GM21737 (cell line): ENCODE data around the gene PCDHGA7.
"Not testable (repeated sequence)": the region's sequence is repeated elsewhere in the genome, so short reads cannot be mapped to it uniquely, and the experiment has no call there.

Experiments used
- ATAC-seq: cut with Tn5 transposase; IDR thresholded peaks from one replicate; pipeline ENCODE4 v1.9.1; 2021; ENCODE audit warnings: mild to moderate bottlenecking, moderate library complexity; ENCODE audit not compliant: unreplicated experiment

The PCDHGA7 gene

GRCh38 chr5:141422742-141423291, 40.3 kb downstream of the PCDHGA7 start:
- no peak for ATAC-seq

DNA sequence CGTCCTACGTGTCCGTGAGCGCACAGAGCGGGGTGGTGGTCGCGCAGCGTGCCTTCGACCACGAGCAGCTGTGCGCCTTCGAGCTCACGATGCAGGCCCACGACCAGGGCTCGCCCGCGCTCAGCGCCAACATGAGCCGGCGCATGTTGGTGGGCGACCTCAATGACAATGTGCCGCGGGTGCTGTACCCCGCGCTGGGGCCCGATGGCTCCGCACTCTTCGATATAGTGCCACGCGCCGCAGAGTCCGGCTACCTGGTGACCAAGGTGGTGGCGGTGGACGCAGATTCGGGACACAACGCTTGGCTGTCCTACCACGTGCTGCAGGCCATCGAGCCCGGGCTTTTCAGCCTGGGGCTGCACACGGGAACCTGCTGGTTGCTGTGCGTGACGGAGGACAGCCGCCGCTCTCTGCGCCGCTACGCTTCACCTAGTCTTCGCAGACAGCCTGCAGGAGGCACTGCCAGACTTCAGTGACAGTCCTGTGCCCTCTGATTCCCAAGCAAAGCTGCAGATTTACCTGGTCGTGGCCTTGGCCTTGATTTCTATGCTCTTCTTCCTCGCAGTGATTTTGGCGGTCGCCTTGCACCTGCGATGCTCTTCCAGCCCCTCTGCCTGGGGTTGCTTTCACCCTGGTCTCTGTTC, 45.4 kb downstream of the PCDHGA7 start:
- ATAC-seq = no peak

DNA sequence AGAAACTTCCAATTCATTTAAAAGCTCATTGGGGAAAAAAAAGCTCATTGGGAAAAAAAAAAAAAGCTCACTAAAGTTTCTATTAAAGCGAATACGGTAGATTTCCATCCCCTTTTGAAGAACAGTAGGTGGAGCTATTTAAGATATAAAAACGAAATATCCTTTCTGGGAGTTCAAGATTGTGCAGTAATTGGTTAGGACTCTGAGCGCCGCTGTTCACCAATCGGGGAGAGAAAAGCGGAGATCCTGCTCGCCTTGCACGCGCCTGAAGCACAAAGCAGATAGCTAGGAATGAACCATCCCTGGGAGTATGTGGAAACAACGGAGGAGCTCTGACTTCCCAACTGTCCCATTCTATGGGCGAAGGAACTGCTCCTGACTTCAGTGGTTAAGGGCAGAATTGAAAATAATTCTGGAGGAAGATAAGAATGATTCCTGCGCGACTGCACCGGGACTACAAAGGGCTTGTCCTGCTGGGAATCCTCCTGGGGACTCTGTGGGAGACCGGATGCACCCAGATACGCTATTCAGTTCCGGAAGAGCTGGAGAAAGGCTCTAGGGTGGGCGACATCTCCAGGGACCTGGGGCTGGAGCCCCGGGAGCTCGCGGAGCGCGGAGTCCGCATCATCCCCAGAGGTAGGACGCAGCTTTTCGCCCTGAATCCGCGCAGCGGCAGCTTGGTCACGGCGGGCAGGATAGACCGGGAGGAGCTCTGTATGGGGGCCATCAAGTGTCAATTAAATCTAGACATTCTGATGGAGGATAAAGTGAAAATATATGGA, 48.0 kb downstream of the PCDHGA7 start, which contains the start of gene PCDHGA12:
Gene PCDHGA12 (plus strand): TSS at position 176 of the 782 bp plus-strand sequence. CDS start 253 bp downstream, at position 429.
- ATAC-seq = peak; percentile 81

DNA sequence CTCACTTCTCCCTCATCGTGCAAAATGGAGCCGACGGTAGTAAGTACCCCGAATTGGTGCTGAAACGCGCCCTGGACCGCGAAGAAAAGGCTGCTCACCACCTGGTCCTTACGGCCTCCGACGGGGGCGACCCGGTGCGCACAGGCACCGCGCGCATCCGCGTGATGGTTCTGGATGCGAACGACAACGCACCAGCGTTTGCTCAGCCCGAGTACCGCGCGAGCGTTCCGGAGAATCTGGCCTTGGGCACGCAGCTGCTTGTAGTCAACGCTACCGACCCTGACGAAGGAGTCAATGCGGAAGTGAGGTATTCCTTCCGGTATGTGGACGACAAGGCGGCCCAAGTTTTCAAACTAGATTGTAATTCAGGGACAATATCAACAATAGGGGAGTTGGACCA, 48.7 kb downstream of the PCDHGA7 start:
- no peak for ATAC-seq

DNA sequence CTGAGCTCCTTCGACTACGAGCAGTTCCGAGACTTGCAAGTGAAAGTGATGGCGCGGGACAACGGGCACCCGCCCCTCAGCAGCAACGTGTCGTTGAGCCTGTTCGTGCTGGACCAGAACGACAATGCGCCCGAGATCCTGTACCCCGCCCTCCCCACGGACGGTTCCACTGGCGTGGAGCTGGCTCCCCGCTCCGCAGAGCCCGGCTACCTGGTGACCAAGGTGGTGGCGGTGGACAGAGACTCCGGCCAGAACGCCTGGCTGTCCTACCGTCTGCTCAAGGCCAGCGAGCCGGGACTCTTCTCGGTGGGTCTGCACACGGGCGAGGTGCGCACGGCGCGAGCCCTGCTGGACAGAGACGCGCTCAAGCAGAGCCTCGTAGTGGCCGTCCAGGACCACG, 49.8 kb downstream of the PCDHGA7 start:
- ATAC-seq = not testable (repeated sequence)

- ATAC-seq = not testable (repeated sequence)
Observed at GRCh38 chr5:141432726-141433125, 50.2 kb downstream of the PCDHGA7 start.

DNA sequence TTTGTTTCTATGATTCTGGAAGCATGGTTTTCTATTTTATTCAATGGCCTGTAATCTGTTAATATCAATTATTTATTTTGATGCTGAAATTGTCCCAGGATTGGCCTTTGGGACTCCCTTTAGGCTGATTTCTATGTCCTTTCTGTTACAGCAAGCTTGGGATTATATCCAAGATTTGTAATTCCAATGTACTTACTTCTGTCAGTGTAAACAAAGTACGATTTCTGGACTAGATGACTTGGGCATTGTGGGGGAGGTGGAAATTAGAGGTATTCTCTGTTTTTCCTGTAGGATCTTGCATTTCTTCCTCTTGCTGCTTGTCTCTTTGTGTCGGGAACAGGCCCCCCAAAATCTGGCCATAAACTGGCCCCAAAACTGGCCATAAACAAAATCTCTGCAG, 51.5 kb downstream of the PCDHGA7 start:
- ATAC-seq = no peak
